HG02885 (cell line): Measurements from ENCODE around the gene CCP110.

Experiments
- ATAC-seq: cut with Tn5 transposase; IDR thresholded peaks from one replicate; pipeline ENCODE4 v1.9.1; 2021; ENCODE audit warnings: mild to moderate bottlenecking; ENCODE audit not compliant: unreplicated experiment, poor library complexity

CCP110 gene

GRCh38 chr16:19505600-19506303, 18.0 kb upstream of the CCP110 start:
- no peak for ATAC-seq

- ATAC-seq: no peak
These were observed 16.8 kb upstream of the CCP110 start for GRCh38 chr16:19506965-19507364.

DNA sequence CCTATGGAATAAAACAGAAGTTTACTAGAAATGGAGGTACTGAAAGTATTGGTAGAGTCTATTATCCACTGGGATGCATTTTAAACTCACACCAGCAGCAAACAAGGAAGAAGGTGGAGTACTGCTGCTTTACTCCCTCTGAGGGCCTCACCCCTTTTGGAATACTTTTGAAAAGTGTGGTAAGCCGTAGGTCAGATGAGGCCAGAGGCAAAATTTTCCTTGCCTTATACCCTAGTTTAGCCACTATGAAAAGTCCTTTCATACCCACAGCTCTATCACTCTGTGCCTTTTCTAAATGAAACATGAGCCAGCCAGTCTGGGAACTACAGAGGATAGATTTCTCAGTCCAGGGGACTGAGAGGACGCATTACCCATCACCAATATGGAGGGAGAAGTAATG, 15.9 kb upstream of the CCP110 start:
- no peak for ATAC-seq

- no peak for ATAC-seq
These were observed 11.4 kb upstream of the CCP110 start for GRCh38 chr16:19512297-19512696.

GRCh38 chr16:19513377-19514053, 10.2 kb upstream of the CCP110 start:
- ATAC-seq: no peak

DNA sequence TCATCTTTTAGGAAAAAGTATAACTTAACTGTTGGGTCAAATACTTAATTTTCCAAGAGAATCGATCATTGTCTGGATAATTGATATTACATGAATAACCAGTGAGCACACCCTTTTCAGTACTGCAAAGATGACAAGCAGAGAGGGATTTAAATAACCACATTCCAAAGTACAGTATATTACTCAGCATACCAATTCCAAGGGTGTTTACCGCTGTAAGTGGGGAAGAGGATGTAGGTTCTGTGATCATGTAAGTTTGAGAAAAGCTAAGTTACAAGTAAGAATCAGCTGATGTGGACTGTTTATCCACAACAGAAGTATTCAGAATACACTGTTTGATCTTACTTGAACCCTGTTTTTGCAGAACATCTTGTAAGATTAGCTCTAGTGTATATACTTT, 8.0 kb upstream of the CCP110 start:
- no peak for ATAC-seq

- no peak for ATAC-seq
These were observed 6.2 kb upstream of the CCP110 start for GRCh38 chr16:19517424-19518089.

DNA sequence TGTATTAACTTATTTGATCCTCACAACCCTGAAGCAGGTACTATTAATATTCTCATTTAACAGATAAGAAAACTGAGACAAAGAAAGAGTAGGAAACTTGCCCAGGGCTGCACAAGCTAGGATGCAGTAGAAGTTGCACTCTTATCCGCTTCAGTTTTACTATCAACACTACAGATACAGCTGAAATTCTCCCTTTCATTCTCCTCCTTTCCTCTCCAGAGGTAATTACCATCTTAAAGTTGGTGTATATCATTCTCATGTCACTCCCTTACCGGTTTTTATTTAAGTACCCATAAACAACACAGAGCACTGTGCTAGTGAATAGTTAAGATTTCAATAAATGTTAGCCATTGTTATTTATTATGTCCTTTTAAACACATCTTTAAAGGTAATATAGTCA, 5.4 kb upstream of the CCP110 start:
- no peak for ATAC-seq

- ATAC-seq: no peak
These were observed 2.8 kb upstream of the CCP110 start for GRCh38 chr16:19520861-19521331.

GRCh38 chr16:19521471-19522396, 2.0 kb upstream of the CCP110 start, which contains the start of gene GDE1:
Gene GDE1, minus strand, starts transcription at chr16:19522098. Its CDS starts 134 bp downstream, at chr16:19521964.
- peak; percentile 78 for ATAC-seq

DNA sequence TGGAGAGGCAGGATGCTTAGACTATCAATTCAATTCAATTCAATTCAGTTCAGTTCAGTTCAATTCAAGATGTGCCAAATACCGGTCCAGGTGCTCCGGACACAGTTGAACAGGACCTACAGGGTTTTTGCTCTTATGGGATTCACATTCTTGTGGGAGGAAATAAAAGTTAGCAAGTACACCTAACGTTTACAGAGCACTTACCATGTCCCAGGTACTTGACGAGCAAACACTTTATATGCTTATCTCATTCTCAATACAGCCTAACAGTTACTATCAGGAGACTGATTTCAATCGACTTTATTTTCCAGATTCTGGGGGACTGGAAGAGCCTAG, 1.4 kb upstream of the CCP110 start:
- no peak for ATAC-seq

DNA sequence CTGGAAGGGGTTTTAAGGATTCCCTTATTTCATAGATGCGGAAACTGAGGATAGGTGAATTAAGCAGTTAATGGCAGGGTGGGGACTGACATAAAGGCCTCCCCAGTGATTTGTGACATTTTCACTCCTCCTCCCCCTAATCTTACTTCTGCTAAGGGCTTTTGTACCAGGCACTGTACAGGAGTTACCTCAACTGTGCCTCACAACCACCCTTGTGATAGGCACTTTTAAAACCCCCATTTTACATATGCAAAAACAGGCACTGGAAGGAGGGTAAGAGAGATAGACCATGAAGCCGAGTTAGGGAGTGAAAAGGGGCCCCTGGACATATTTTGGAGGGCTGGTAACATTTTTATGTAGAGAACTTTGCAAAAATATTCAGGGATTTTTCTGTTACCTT, 982 bp upstream of the CCP110 start:
- no peak for ATAC-seq

- no peak for ATAC-seq
These were observed 571 bp upstream of the CCP110 start for GRCh38 chr16:19523184-19523558.

GRCh38 chr16:19524356-19524615, 544 bp downstream of the CCP110 start:
- ATAC-seq: no peak

GRCh38 chr16:19524616-19525384, 1.1 kb downstream of the CCP110 start:
- no peak for ATAC-seq

GRCh38 chr16:19525385-19525723, 1.6 kb downstream of the CCP110 start:
- no peak for ATAC-seq

DNA sequence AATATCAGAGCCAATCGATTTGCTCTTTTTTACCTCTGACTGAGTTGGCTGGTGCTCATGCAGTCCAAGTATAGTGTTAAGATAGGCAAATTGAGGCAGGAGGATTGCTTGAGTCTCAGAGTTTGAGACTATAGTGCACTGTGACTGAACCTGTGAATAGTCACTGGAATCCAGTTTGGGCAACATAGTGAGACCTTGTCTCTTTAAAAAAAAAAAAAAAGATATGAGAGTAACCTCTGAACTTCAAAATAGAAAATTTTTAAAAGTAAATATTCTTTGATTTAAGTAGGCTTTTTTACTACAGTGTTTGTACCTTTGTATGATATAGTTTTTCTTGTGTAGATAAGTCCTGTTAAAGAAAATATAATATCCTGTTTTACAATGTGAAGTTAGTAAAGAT, 3.4 kb downstream of the CCP110 start:
- ATAC-seq: no peak

- no peak for ATAC-seq
These were observed 4.9 kb downstream of the CCP110 start for GRCh38 chr16:19528666-19529065.

DNA sequence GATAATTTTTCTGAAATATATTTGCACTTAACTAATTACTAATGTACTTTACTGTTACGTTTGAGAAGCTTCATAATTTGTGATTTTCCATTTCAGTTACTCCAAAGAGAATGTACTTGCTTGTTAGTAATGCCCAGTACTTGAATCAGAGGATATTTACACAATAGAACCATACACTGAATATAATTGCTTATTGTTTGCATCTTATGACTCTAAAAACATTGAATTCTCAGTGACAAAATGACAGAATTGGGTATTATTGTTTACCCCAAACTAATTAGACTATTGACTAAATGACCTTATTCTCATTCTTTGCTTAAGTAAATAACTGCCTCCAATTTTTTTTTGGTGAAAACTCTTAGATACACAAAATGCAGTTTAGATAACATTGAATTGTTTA, 8.9 kb downstream of the CCP110 start:
- ATAC-seq: no peak
